Measurements from ENCODE around the gene LGI4.

LGI4 gene

GRCh38 chr19:35149463-35149862 lies 14.6 kb upstream of the LGI4 start:
- H3K4me3 ChIP-seq (replicated peaks; ENCODE audit: low read depth, low read length): no peak overlapping the region
- no peaks in the 10 kb centered on the region for H3K36me3 ChIP-seq (ENCODE audit: control insufficient read depth, insufficient read depth, low read length)
- no peaks in the 10 kb centered on the region for H3K27me3 ChIP-seq (replicated peaks; ENCODE audit: control insufficient read depth, insufficient read depth, low read length)
- no peak for DNase-seq (ENCODE audit: extremely low read depth, insufficient read length)
- TF ChIP-seq, protein P1, sequence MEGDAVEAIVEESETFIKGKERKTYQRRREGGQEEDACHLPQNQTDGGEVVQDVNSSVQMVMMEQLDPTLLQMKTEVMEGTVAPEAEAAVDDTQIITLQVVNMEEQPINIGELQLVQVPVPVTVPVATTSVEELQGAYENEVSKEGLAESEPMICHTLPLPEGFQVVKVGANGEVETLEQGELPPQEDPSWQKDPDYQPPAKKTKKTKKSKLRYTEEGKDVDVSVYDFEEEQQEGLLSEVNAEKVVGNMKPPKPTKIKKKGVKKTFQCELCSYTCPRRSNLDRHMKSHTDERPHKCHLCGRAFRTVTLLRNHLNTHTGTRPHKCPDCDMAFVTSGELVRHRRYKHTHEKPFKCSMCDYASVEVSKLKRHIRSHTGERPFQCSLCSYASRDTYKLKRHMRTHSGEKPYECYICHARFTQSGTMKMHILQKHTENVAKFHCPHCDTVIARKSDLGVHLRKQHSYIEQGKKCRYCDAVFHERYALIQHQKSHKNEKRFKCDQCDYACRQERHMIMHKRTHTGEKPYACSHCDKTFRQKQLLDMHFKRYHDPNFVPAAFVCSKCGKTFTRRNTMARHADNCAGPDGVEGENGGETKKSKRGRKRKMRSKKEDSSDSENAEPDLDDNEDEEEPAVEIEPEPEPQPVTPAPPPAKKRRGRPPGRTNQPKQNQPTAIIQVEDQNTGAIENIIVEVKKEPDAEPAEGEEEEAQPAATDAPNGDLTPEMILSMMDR (IDR thresholded peaks at IDR 0.05; ENCODE audit: insufficient read depth, low read length, poor library complexity, severe bottlenecking): no peak

GRCh38 chr19:35146746-35147459 lies 12.0 kb upstream of the LGI4 start:
- Histone ChIP-seq H3K27me3 (replicated peaks; ENCODE audit: control insufficient read depth, insufficient read depth, low read length) (no peaks in the 10 kb centered on the region; the same call in 1 of the 2 replicates), H3K4me3 (replicated peaks; ENCODE audit: low read depth, low read length) (no peak overlapping the region), H3K36me3 (ENCODE audit: control insufficient read depth, insufficient read depth, low read length) (no peaks in the 10 kb centered on the region)
- no peak for DNase-seq (ENCODE audit: extremely low read depth, insufficient read length)
- TF ChIP-seq, protein P1 (IDR thresholded peaks at IDR 0.05; ENCODE audit: insufficient read depth, low read length, poor library complexity, severe bottlenecking): no peak

DNA sequence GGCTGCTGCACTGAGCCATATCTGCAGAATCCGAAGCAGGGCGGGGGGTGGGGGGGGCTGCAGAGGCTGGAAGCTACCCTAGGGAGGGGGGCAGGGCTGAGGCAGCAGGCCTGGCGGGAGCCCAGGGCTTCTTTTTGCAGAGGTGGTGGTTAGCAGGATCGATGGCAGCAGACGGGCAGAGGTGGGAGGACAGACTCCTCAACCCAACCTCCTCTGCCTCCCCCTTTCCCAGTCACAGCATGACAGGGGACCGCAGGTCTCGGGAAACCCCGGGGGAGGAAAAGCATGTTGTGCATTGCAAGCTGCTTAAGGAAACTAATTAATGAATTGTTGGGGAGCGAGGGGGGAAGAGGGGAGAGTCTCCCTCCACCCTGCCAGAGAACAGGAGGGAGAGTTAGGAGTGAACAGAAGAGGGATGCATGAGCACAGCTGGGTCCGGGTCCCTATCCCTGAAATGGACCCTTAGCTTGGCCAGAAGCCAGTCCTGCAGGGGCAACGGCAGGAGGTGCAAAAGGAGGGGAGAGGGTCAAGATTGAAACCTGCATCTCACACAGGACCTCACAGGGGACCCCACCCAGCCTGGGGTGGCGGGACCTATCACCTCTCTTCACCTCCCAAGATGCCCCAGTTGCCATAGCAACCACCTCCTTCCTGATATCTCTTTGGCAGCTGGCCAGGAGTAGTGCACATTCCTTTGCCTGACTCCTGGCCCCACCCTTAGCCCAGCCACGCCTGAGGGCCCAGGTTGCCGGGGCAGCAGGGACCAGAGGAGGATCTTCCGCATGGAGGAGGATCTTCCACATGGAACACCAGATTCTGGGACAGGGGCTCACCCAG lies 10.0 kb upstream of the LGI4 start:
- no peaks in the 10 kb centered on the region; the same call in 1 of the 2 replicates for H3K27me3 ChIP-seq (replicated peaks; ENCODE audit: control insufficient read depth, insufficient read depth, low read length)
- no peak overlapping the region for H3K4me3 ChIP-seq (replicated peaks; ENCODE audit: low read depth, low read length)
- TF ChIP-seq, protein P1 (IDR thresholded peaks at IDR 0.05; ENCODE audit: insufficient read depth, low read length, poor library complexity, severe bottlenecking): no peak
- DNase-seq (ENCODE audit: extremely low read depth, insufficient read length): no peak
- no peaks in the 10 kb centered on the region for H3K36me3 ChIP-seq (ENCODE audit: control insufficient read depth, insufficient read depth, low read length)

- Histone ChIP-seq H3K27me3 (replicated peaks; ENCODE audit: control insufficient read depth, insufficient read depth, low read length) (no peaks in the 10 kb centered on the region; the same call in 1 of the 2 replicates), H3K36me3 (ENCODE audit: control insufficient read depth, insufficient read depth, low read length) (no peaks in the 10 kb centered on the region), H3K4me3 (replicated peaks; ENCODE audit: low read depth, low read length) (no peak overlapping the region)
- TF ChIP-seq, protein P1 (IDR thresholded peaks at IDR 0.05; ENCODE audit: insufficient read depth, low read length, poor library complexity, severe bottlenecking): no peak
- DNase-seq (ENCODE audit: extremely low read depth, insufficient read length): no peak
Observed at GRCh38 chr19:35144259-35144599, 9.4 kb upstream of the LGI4 start.

DNA sequence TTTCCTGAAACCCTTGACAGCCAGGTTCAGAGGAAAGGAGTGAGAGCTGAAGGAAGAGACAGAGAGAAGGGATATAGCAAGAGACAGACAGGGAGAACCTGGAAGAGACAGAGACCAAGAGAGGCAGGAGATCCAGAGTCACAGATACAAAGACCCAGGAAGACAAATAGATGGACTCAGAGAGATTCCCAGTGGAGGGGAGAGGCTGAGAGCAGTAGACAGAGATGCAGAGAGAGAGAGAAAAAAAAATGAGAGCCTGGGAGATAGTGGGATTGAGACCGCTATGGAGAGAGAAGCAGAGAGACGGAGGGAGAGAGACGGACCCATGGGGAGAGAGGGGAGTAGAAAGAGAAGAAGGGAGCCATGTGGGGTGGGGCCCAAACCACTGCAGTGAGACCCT lies 9.0 kb upstream of the LGI4 start:
- no peaks in the 10 kb centered on the region for H3K36me3 ChIP-seq (ENCODE audit: control insufficient read depth, insufficient read depth, low read length)
- H3K27me3 ChIP-seq (replicated peaks; ENCODE audit: control insufficient read depth, insufficient read depth, low read length): no peaks in the 10 kb centered on the region; the same call in 1 of the 2 replicates
- TF ChIP-seq, protein P1 (IDR thresholded peaks at IDR 0.05; ENCODE audit: insufficient read depth, low read length, poor library complexity, severe bottlenecking): no peak
- H3K4me3 ChIP-seq (replicated peaks; ENCODE audit: low read depth, low read length): no peak overlapping the region
- no peak for DNase-seq (ENCODE audit: extremely low read depth, insufficient read length)
